ENCODE results near the gene BMP7. TPM values are rescaled to one million over a fixed set of nuclear protein-coding genes. Genes with fewer than 3 reads are reported as not detected.

The BMP7 gene
- total and polyA plus RNA-seq, 2 experiments from 2014 or later, result 15.9 to 22.8 TPM

DNA sequence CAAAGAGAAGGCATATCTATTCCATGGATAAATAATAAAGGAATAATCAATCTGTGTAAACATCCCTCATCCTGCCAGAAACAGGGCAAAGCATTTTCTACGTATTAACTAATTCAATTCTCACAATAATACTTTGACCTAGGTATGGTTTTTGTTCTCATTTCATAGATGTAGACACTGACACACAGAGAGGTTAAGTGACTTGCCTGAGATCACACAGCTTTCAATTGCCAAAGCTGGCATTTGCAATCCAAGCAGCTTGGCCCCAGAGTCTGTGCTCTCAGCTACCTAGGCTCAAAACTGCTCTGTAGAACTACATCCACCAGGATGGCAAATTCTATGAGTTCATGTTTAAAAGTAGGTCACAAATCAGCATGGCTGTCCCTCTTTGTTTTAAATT is 124.9 kb downstream of the BMP7 start:
- Histone ChIP-seq H2AFZ (no peak overlapping the region), H3F3A (replicated peaks; ENCODE audit: low read depth) (no peaks in the 10 kb centered on the region), H3K36me3 (ENCODE audit: insufficient read depth) (no peaks in the 10 kb centered on the region), H4K20me1 (replicated peaks; ENCODE audit: insufficient read depth) (no peaks in the 10 kb centered on the region), H3K4me2 (no peak overlapping the region), H3K27ac (ENCODE audit: low read depth) (no peak overlapping the region), H3K4me3 (no peak overlapping the region), H3K4me1 (ENCODE audit: insufficient read depth) (no peaks in the 10 kb centered on the region), H3K79me2 (replicated peaks; ENCODE audit: insufficient read depth) (no peaks in the 10 kb centered on the region), H3K27me3 (ENCODE audit: insufficient read depth) (no peaks in the 10 kb centered on the region), H3K9me2 (ENCODE audit: insufficient read depth) (0 out of 2 replicates have a peak, but pooled peaks cover under 1% of the 10 kb centered on the region)
- Mint-ChIP-seq H3K4me1 (no peaks in the 10 kb centered on the region), H3K9me3 (no peaks in the 10 kb centered on the region), H3K36me3 (ENCODE audit: low read depth) (no peaks in the 10 kb centered on the region), H3K27me3 (ENCODE audit: insufficient read depth, low read depth, poor library complexity) (no peaks in the 10 kb centered on the region), H3K4me3 (no peak overlapping the region), H3K27ac (no peak overlapping the region)
- DNase-seq (ENCODE audit: low spot score), result no peak
- TF ChIP-seq ZNF331 (CRISPR knock-in tag; IDR thresholded peaks at IDR 0.05; ENCODE audit: low read depth), result no peak
- no peak for TF ChIP-seq EZH2 (IDR thresholded peaks at IDR 0.05; ENCODE audit: low read depth, unreplicated experiment)
- TF ChIP-seq, protein P1, sequence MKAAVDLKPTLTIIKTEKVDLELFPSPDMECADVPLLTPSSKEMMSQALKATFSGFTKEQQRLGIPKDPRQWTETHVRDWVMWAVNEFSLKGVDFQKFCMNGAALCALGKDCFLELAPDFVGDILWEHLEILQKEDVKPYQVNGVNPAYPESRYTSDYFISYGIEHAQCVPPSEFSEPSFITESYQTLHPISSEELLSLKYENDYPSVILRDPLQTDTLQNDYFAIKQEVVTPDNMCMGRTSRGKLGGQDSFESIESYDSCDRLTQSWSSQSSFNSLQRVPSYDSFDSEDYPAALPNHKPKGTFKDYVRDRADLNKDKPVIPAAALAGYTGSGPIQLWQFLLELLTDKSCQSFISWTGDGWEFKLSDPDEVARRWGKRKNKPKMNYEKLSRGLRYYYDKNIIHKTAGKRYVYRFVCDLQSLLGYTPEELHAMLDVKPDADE (IDR thresholded peaks at IDR 0.05), result no peak
- TF ChIP-seq EZH2phosphoT487 (IDR thresholded peaks at IDR 0.05; ENCODE audit: unreplicated experiment), result no peak
- no peak for TF ChIP-seq ZNF462 (CRISPR knock-in tag; IDR thresholded peaks at IDR 0.05)
- TF ChIP-seq, protein P2, sequence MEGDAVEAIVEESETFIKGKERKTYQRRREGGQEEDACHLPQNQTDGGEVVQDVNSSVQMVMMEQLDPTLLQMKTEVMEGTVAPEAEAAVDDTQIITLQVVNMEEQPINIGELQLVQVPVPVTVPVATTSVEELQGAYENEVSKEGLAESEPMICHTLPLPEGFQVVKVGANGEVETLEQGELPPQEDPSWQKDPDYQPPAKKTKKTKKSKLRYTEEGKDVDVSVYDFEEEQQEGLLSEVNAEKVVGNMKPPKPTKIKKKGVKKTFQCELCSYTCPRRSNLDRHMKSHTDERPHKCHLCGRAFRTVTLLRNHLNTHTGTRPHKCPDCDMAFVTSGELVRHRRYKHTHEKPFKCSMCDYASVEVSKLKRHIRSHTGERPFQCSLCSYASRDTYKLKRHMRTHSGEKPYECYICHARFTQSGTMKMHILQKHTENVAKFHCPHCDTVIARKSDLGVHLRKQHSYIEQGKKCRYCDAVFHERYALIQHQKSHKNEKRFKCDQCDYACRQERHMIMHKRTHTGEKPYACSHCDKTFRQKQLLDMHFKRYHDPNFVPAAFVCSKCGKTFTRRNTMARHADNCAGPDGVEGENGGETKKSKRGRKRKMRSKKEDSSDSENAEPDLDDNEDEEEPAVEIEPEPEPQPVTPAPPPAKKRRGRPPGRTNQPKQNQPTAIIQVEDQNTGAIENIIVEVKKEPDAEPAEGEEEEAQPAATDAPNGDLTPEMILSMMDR (conservative IDR thresholded peaks at IDR 0.05; ENCODE audit: low read depth in 2 of 2), result no peak
- TF ChIP-seq POLR2AphosphoS5 (IDR thresholded peaks at IDR 0.05; ENCODE audit: low read depth), result no peak
- TF ChIP-seq STAT1 (IDR thresholded peaks at IDR 0.05; ENCODE audit: unreplicated experiment), result no peak
- no peak for TF ChIP-seq CREB1 (CRISPR knock-in tag; IDR thresholded peaks at IDR 0.05; ENCODE audit: low read depth)
- TF ChIP-seq REST (IDR thresholded peaks at IDR 0.05; ENCODE audit: unreplicated experiment), result no peak
- TF ChIP-seq JUNB (IDR thresholded peaks at IDR 0.05; ENCODE audit: unreplicated experiment), result no peak
- TF ChIP-seq ZNF114 (CRISPR knock-in tag; IDR thresholded peaks at IDR 0.05), result no peak
- TF ChIP-seq NANOG (IDR thresholded peaks at IDR 0.05; ENCODE audit: borderline replicate concordance), result no peak
- no peak for ATAC-seq

All from GM23338 (cell line).